GM12874 (cell line): ENCODE data around the gene ATP10B.

Experiments used
- TF ChIP-seq, protein P1 (sequence below): IDR thresholded peaks from 2 replicates; pipeline ENCODE4 v1.5.1; 2011; ENCODE audit warnings: low read depth, mild to moderate bottlenecking, control low read depth, low read length, moderate library complexity; ENCODE audit not compliant: insufficient read depth

The ATP10B gene

GRCh38 chr5:160604484-160604883 is 247.5 kb downstream of the ATP10B start:
- TF ChIP-seq, protein P1, sequence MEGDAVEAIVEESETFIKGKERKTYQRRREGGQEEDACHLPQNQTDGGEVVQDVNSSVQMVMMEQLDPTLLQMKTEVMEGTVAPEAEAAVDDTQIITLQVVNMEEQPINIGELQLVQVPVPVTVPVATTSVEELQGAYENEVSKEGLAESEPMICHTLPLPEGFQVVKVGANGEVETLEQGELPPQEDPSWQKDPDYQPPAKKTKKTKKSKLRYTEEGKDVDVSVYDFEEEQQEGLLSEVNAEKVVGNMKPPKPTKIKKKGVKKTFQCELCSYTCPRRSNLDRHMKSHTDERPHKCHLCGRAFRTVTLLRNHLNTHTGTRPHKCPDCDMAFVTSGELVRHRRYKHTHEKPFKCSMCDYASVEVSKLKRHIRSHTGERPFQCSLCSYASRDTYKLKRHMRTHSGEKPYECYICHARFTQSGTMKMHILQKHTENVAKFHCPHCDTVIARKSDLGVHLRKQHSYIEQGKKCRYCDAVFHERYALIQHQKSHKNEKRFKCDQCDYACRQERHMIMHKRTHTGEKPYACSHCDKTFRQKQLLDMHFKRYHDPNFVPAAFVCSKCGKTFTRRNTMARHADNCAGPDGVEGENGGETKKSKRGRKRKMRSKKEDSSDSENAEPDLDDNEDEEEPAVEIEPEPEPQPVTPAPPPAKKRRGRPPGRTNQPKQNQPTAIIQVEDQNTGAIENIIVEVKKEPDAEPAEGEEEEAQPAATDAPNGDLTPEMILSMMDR, result no peak

- TF ChIP-seq, protein P1, result no peak
Measured at GRCh38 chr5:160602744-160603143, 249.3 kb downstream of the ATP10B start.

DNA sequence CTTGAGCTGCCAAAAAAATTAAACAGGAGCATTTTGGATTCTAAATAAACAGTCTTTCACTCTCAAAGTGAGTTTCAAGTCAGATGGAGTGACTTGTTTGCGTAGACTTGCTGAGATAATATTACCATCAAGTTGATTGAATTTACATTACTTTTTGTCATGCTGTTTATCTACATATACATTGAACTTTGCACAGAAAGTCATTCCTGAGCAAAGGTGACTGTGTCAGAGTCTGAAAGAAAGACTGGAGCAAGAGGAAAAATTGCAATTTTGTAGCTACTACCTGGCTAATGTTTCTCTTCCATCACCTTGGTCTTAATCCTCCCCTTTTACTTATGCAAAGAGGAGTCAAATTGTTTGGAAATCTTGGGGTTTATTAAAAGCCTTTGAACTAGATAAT is 251.0 kb downstream of the ATP10B start:
- TF ChIP-seq, protein P1, result no peak

DNA sequence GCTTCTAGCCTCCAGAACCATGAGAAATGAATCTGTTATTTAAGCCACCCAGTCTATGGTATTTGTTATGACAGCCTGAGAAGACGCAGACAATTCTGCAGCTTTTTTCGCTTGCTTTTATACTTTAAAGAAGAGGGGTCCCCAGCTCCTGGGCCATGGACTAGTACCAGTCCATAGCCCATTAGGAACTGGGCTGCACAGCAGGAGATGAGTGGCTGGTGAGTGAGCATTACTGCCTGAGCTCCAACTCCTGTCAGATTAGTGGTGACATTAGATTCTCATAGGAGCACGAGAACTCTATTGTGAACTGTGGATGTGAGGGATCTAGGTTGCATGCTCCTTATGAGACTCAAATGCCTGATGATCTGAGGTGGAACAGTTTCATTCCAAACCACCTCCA is 278.7 kb downstream of the ATP10B start:
- TF ChIP-seq, protein P1, result no peak

DNA sequence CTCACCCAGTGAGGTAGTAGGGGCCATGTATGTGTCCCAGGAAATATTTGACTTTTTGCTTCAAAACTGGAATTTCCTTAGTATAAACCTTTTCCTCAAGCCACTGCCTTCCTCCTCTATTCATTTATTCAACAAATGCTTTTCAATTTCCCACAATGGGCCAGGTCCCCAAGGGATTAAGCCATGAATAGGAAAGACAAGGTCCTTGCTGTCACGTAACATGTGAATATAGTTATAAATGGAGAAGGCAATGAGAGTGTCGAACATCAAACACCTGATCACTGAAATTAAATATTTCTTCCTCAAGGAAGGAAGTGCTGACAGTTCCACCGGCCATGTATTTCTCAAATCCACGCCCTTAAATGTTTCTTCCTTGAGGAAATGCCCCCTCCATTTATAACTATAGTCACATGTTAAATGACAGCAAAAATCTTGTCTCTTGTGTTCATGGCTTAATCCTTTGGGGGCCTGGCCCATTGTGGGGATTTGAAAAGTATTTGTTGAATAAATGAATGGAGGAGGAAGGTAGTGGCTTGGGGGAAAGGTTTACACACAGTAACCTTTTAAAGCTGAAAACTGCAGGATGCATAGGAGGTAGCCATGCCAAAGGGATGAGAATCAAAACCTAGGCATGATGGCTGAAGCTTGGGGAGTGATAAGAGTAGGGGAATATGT is 284.8 kb downstream of the ATP10B start:
- TF ChIP-seq, protein P1, result no peak

- TF ChIP-seq, protein P1, result no peak
Measured at GRCh38 chr5:160565376-160565775, 286.6 kb downstream of the ATP10B start.

GRCh38 chr5:160556846-160557245 is 295.2 kb downstream of the ATP10B start:
- TF ChIP-seq, protein P1, result no peak
